Retinal pigment epithelial cell (primary cell): ENCODE measurements around the gene GAREM1.

Source experiments
- DNase-seq: peaks from one replicate; pipeline ENCODE4 v3.0.0-alpha.2; 2010; ENCODE audit warnings: low read depth
- H3K4me3 ChIP-seq: 2 replicates; pipeline ENCODE4 v1.5.1; 2011; ENCODE audit warnings: mild to moderate bottlenecking, low read length, control low read depth, moderate library complexity
- CTCF ChIP-seq: conservative IDR thresholded peaks from 2 replicates; pipeline ENCODE4 v1.5.1; 2011; ENCODE audit warnings: low read depth, low read length, control low read depth, inconsistent platforms

Gene GAREM1

GRCh38 chr18:32308493-32309120 lies 162.1 kb downstream of the GAREM1 start:
- DNase-seq: no peak
- no peak for TF ChIP-seq CTCF
- no peak overlapping the region for H3K4me3 ChIP-seq

- TF ChIP-seq CTCF: no peak
- DNase-seq: no peak
- no peak overlapping the region for H3K4me3 ChIP-seq
These were observed 167.3 kb downstream of the GAREM1 start for GRCh38 chr18:32303400-32303799.

DNA sequence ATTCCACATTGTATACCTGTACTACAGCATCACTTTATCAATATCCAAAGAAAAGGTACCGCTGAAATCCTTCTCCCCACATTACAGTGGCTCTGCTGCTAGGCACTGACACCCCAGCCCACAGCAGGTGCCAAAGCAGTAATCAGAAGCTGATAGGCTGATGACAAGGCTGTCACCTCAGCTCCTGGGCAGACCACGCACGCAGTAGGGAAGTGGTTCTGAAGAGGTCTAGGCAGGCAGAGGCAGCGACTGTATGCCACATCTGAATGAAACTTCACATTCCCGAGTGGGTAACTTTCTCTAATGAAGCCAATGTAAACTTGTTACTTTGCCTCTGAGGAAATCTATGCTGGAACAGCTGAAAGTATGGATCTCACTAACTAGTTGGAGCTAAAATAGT lies 167.9 kb downstream of the GAREM1 start:
- no peak overlapping the region for H3K4me3 ChIP-seq
- no peak for DNase-seq
- TF ChIP-seq CTCF: no peak

GRCh38 chr18:32301976-32302743 lies 168.5 kb downstream of the GAREM1 start:
- peak; percentile 81 for DNase-seq
- H3K4me3 ChIP-seq: no peak overlapping the region
- TF ChIP-seq CTCF: no peak

DNA sequence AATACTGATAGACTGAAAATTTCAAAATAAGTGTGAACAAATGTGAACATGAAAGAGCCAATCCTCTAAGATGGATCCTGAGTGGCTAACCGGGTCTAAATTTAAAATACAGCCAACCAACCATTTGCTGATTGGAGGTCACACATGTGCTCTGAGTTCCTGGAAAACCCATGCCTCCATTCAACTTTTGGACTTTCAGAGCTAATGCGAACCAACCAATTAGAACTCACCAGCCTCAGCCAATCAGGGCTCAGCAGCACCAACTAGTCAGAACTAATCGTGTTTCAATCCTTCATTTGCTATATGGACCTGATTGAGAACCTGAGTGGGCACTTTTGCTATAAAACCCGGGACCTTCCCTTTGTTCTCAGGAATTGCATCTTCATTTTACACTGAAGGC lies 169.3 kb downstream of the GAREM1 start:
- no peak overlapping the region for H3K4me3 ChIP-seq
- TF ChIP-seq CTCF: no peak
- DNase-seq: no peak

DNA sequence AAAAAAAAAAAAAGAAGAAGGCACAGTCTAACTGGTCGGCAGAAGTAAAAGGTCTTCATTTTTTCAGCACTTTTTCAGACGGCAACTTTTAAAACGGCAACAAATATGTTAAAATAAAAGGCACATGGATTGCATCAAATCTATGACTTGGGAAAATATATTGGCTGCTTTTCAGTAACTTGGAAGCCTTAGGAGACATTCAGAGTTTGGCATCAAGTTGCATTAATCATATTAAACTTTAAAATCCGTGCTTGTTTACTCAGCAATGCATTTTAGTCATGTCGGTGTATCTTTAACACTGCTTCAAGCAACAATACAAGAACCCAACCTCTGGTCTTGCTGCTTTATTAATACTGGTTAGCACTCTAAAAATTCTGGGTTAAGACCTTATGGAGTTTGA lies 169.8 kb downstream of the GAREM1 start:
- H3K4me3 ChIP-seq: no peak overlapping the region
- no peak for TF ChIP-seq CTCF
- DNase-seq: no peak

GRCh38 chr18:32299484-32299883 lies 171.2 kb downstream of the GAREM1 start:
- DNase-seq: no peak
- H3K4me3 ChIP-seq: no peak overlapping the region
- no peak for TF ChIP-seq CTCF
